GM12873 (cell line): Measurements from ENCODE around the gene CLCN4.

ENCODE experiments used
- CTCF ChIP-seq: IDR thresholded peaks from 2 replicates; pipeline ENCODE4 v1.5.1; 2012; ENCODE audit warnings: low read depth, mild to moderate bottlenecking, moderate library complexity, low read length, control low read depth; ENCODE audit not compliant: insufficient read depth; ENCODE audit errors: missing control alignments

CLCN4 gene

GRCh38 chrX:10156199-10157031, at the start of gene CLCN4:
Gene CLCN4 (plus strand): TSS chrX:10156975. CDS start chrX:10185033, 28,058 bp downstream.
- TF ChIP-seq CTCF = no peak

- TF ChIP-seq CTCF = no peak
Observed at GRCh38 chrX:10107483-10107882, 49.3 kb upstream of the CLCN4 start.

GRCh38 chrX:10108288-10108687, 48.5 kb upstream of the CLCN4 start:
- no peak for TF ChIP-seq CTCF

- no peak for TF ChIP-seq CTCF
Observed at GRCh38 chrX:10109695-10110094, 47.1 kb upstream of the CLCN4 start.

- TF ChIP-seq CTCF = no peak
Observed at GRCh38 chrX:10110316-10110935, 46.3 kb upstream of the CLCN4 start.

- TF ChIP-seq CTCF = no peak
Observed at GRCh38 chrX:10110984-10111363, 45.8 kb upstream of the CLCN4 start.

- TF ChIP-seq CTCF = no peak
Observed at GRCh38 chrX:10111364-10112148, 45.2 kb upstream of the CLCN4 start.
